ENCODE results near the gene VGLL4.
A peak's percentile ranks its signal among the peaks of the same experiment; 100 is the strongest.
"Not testable (repeated sequence)": the region's sequence is repeated elsewhere in the genome, so short reads cannot be mapped to it uniquely, and the experiment has no call there.

Gene VGLL4

DNA sequence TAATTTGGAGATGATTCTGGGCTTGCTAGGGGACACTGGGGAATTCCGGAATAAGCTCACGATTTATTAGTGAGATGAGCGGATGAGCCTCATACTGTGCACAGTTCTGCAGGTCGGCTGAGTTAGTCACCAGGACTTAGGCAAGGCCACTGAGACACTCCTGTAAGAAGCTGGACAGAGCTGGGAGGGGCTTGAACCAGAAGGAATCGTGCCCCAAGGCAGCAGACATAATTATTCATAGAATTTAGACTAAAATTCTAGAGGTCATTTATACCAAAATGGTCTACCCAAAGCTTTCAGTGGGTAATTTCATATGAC, 121.4 kb downstream of the VGLL4 start:
- DNase-seq (ENCODE audit: low read depth): no peak
- TF ChIP-seq, protein P1, sequence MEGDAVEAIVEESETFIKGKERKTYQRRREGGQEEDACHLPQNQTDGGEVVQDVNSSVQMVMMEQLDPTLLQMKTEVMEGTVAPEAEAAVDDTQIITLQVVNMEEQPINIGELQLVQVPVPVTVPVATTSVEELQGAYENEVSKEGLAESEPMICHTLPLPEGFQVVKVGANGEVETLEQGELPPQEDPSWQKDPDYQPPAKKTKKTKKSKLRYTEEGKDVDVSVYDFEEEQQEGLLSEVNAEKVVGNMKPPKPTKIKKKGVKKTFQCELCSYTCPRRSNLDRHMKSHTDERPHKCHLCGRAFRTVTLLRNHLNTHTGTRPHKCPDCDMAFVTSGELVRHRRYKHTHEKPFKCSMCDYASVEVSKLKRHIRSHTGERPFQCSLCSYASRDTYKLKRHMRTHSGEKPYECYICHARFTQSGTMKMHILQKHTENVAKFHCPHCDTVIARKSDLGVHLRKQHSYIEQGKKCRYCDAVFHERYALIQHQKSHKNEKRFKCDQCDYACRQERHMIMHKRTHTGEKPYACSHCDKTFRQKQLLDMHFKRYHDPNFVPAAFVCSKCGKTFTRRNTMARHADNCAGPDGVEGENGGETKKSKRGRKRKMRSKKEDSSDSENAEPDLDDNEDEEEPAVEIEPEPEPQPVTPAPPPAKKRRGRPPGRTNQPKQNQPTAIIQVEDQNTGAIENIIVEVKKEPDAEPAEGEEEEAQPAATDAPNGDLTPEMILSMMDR (IDR thresholded peaks at IDR 0.05; ENCODE audit: control insufficient read depth, insufficient read depth, low read depth, low read length, missing control alignments): no peak

GRCh38 chr3:11521167-11521566, 122.5 kb downstream of the VGLL4 start:
- DNase-seq (ENCODE audit: low read depth): no peak
- TF ChIP-seq, protein P1 (IDR thresholded peaks at IDR 0.05; ENCODE audit: control insufficient read depth, insufficient read depth, low read depth, low read length, missing control alignments): no peak

More for the DNA sequence above, 121.4 kb downstream of the VGLL4 start:
- no peak overlapping the region for H3K4me3 ChIP-seq (ENCODE audit: control insufficient read depth, low read depth, low read length)

DNA sequence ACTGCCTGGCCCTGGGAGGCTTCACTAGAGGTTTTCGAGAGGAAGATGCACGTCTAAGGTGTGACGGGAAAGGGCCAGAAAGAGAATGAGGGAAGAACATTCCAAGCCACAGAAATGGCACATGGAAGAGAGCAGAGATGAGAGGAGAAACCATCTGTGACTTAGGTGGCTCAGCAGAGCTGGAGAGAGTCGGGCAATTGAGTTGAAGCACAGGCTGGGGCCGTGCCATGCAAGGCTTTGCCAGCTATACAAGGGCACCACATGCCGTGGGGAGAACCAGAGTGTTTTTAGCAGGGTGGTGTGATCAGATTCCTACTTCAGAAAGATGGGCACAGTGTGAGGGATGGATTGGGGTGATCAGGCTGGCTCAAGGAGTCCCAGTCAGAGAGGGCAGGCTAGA, 126.1 kb downstream of the VGLL4 start:
- DNase-seq (ENCODE audit: low read depth): no peak
- TF ChIP-seq, protein P1 (IDR thresholded peaks at IDR 0.05; ENCODE audit: control insufficient read depth, insufficient read depth, low read depth, low read length, missing control alignments): no peak
- H3K4me3 ChIP-seq (ENCODE audit: control insufficient read depth, low read depth, low read length): no peak overlapping the region

More at GRCh38 chr3:11521167-11521566, 122.5 kb downstream of the VGLL4 start:
- H3K4me3 ChIP-seq (ENCODE audit: control insufficient read depth, low read depth, low read length): no peak overlapping the region

DNA sequence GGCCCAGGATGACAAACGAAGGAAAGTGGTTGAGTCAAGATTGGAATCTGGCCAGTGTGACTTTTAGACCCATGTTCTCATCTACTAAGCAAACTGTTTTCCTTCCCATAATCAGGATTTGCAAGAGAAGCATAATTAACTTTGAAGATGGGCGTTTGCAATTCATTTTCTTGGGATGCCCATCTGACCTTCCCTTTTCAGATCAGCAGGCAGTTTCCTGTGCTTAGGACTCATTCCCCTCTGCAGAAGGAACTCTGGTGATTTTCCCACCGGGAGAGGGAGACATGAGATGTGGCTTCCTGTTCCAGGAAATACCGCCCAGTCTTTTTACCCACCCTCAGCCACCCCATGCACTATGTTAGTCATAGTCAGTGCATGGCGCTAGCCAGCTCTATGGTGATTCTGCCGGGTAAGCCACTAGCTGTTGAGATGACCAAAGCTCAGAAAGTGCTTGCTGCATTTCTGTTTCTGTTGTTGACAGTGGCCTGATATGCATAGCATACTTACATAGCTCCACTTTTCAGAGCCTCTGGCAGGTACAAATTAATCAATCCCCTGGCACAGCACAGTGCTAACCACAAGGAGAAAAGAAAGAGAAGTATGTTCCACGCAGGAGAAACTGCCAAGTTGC, 129.4 kb downstream of the VGLL4 start:
- no peak overlapping the region for H3K4me3 ChIP-seq (ENCODE audit: control insufficient read depth, low read depth, low read length)
- TF ChIP-seq, protein P1 (IDR thresholded peaks at IDR 0.05; ENCODE audit: control insufficient read depth, insufficient read depth, low read depth, low read length, missing control alignments): no peak
- peak; percentile 53 for DNase-seq (ENCODE audit: low read depth)

GRCh38 chr3:11513817-11514135, 129.9 kb downstream of the VGLL4 start:
- TF ChIP-seq, protein P1 (IDR thresholded peaks at IDR 0.05; ENCODE audit: control insufficient read depth, insufficient read depth, low read depth, low read length, missing control alignments): no peak
- DNase-seq (ENCODE audit: low read depth): no peak
- no peak overlapping the region for H3K4me3 ChIP-seq (ENCODE audit: control insufficient read depth, low read depth, low read length)

GRCh38 chr3:11513125-11513816, 130.4 kb downstream of the VGLL4 start:
- not testable (repeated sequence) for DNase-seq (ENCODE audit: low read depth); H3K4me3 ChIP-seq (ENCODE audit: control insufficient read depth, low read depth, low read length)

DNA sequence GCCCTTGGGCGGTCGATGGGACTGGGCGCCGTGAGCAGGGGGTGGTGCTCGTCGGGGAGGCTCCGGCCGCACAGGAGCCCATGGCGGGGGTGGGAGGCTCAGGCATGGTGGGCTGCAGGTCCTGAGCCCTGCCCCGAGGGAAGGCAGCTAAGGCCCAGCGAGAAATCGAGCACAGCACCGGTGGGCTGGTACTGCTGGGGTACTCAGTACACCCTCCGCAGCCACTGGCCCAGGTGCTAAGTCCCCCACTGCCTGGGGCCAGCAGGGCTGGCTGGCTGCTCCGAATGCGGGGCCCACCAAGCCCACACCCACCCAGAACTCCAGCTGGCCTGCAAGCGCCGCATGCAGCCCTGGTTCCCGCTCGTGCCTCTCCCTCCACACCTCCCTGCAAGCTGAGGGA, 132.1 kb downstream of the VGLL4 start:
- H3K4me3 ChIP-seq (ENCODE audit: control insufficient read depth, low read depth, low read length); DNase-seq (ENCODE audit: low read depth): not testable (repeated sequence)

DNA sequence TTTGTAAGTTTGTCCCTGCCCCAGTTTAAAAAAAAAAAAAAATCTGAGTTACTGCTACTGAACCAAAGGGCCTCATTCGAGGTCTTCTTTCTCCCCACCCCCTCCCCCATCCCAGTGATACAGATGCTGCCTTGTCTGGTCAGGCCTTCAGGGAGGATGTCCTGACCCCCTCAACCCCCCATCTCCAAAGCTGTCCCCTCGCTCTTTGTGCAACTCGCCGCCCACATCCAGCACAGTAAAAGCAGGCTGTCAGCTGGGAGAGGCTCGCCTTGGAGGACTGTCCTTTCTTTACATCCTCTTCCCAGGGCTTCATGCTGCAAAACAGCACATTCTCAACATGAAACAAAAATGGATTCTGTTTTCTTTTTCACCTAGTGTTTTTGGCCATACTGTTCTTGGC, 133.4 kb downstream of the VGLL4 start:
- TF ChIP-seq, protein P1 (IDR thresholded peaks at IDR 0.05; ENCODE audit: control insufficient read depth, insufficient read depth, low read depth, low read length, missing control alignments): no peak
- H3K4me3 ChIP-seq (ENCODE audit: control insufficient read depth, low read depth, low read length): no peak overlapping the region
- DNase-seq (ENCODE audit: low read depth): no peak
